ENCODE measurements around the gene POMP. TPM values are rescaled to one million over a fixed set of nuclear protein-coding genes. Genes with fewer than 3 reads are reported as not detected.
A peak's percentile ranks its signal among the peaks of the same experiment; 100 is the strongest.

Gene POMP
- total RNA-seq, 1 experiment from 2014 or later, result 188 TPM

GRCh38 chr13:28693605-28694491 is 34.9 kb downstream of the POMP start:
- DNase-seq (ENCODE audit: low spot score), result peak; percentile 70

- DNase-seq (ENCODE audit: low spot score), result no peak
These were observed 38.5 kb downstream of the POMP start for GRCh38 chr13:28697441-28697840.

GRCh38 chr13:28699246-28699645 is 40.3 kb downstream of the POMP start:
- DNase-seq (ENCODE audit: low spot score), result no peak

GRCh38 chr13:28704282-28704681 is 45.4 kb downstream of the POMP start:
- no peak for DNase-seq (ENCODE audit: low spot score)

GRCh38 chr13:28704919-28705318 is 46.0 kb downstream of the POMP start:
- DNase-seq (ENCODE audit: low spot score), result no peak

GRCh38 chr13:28705461-28706083 is 46.6 kb downstream of the POMP start:
- DNase-seq (ENCODE audit: low spot score), result no peak

GRCh38 chr13:28707629-28708427 is 48.9 kb downstream of the POMP start:
- DNase-seq (ENCODE audit: low spot score), result peak; percentile 51

- DNase-seq (ENCODE audit: low spot score), result no peak
These were observed 51.2 kb downstream of the POMP start for GRCh38 chr13:28710161-28710560.

- no peak for DNase-seq (ENCODE audit: low spot score)
These were observed 55.7 kb downstream of the POMP start for GRCh38 chr13:28714651-28715050.

GRCh38 chr13:28716511-28716910 is 57.6 kb downstream of the POMP start:
- DNase-seq (ENCODE audit: low spot score), result peak; percentile 71

GRCh38 chr13:28717170-28717569 is 58.2 kb downstream of the POMP start:
- no peak for DNase-seq (ENCODE audit: low spot score)

- no peak for DNase-seq (ENCODE audit: low spot score)
These were observed 59.2 kb downstream of the POMP start for GRCh38 chr13:28718196-28718542.

GRCh38 chr13:28718543-28719226 is 59.8 kb downstream of the POMP start, which contains the start of gene SLC46A3:
TSS of gene SLC46A3 (minus strand) at chr13:28718970. CDS start at chr13:28717998, 972 bp downstream.
- peak; percentile 81 for DNase-seq (ENCODE audit: low spot score)

- DNase-seq (ENCODE audit: low spot score), result no peak
These were observed 60.5 kb downstream of the POMP start for GRCh38 chr13:28719227-28720055.

GRCh38 chr13:28723806-28724205 is 64.9 kb downstream of the POMP start:
- no peak for DNase-seq (ENCODE audit: low spot score)

- DNase-seq (ENCODE audit: low spot score), result no peak
These were observed 66.2 kb downstream of the POMP start for GRCh38 chr13:28725046-28725610.

Data from H4 (cell line).